Activated T-helper 9 cell treated with anti-CD3 and anti-CD28 coated beads, Interleukin-2, amount 50 U/mL, for 16 hours (primary cell): ENCODE data around the gene FA2H.
"Not testable (repeated sequence)": the region's sequence is repeated elsewhere in the genome, so short reads cannot be mapped to it uniquely, and the experiment has no call there.

Experiments
- DNase-seq: peaks from one replicate; pipeline ENCODE4 v3.0.0-alpha.2; 2020; ENCODE audit warnings: low read depth

Gene FA2H, protein sequence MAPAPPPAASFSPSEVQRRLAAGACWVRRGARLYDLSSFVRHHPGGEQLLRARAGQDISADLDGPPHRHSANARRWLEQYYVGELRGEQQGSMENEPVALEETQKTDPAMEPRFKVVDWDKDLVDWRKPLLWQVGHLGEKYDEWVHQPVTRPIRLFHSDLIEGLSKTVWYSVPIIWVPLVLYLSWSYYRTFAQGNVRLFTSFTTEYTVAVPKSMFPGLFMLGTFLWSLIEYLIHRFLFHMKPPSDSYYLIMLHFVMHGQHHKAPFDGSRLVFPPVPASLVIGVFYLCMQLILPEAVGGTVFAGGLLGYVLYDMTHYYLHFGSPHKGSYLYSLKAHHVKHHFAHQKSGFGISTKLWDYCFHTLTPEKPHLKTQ

DNA sequence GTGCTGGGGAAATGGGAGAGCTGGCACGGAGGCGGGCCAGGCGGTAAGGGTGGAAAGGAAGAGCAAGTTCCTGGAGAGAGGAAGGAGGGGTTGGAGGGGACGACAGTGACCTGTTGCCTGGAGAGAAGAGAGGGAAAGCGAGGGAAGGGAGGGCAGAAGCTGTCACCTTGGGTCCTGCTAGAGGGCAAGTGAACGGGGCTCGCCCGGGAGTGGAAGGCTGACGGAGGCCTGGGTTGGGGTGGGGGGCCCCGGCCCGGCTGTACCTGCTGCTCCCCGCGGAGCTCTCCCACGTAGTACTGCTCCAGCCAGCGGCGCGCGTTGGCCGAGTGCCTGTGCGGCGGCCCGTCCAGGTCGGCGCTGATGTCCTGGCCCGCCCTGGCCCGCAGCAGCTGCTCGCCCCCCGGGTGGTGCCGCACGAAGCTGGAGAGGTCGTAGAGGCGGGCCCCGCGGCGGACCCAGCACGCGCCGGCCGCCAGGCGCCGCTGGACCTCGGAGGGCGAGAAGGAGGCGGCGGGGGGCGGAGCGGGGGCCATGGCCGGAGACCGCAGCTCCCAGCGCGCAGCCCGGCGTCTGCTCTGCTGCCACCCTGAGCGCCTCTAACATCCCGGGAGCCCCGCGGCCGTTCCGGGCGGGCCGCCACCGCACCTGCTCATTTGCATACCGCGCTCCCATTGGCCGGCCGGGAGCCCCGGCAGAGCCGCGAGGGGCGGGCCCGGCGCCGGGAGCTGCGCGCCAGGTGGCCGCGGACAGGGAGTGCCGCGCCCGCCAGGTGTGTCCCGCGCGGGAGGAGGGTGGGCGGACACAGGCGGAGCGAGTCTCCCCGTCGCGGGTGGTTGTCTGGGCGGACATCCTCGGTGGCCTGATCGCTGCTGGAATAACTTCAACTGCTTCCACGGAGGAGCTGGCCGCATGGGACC is at the start of gene FA2H:
FA2H (minus strand) TSS at position 598 of the 917 bp plus-strand sequence; CDS start at position 533, 65 bp downstream.
- peak; percentile 48 for DNase-seq

DNA sequence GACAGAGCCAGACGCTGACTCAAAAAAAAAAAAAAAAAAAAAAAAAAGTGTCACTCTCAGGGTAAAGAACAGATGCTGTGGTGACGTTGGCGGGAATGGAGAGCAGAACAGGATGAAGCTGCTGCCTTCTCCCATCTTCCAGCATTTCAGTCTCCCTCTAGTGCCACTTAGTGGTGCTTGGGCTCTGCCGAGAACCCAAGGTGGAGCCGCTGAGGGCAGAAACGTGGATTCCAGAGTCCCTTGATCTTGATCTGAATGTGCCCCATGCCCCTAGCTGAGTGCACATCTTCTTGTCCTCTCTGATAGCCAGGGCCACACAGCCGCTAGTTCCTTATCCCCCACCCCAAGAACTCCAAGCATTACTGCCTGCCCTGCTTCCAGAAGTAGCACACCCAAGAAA is 43.2 kb upstream of the FA2H start:
- no peak for DNase-seq

DNA sequence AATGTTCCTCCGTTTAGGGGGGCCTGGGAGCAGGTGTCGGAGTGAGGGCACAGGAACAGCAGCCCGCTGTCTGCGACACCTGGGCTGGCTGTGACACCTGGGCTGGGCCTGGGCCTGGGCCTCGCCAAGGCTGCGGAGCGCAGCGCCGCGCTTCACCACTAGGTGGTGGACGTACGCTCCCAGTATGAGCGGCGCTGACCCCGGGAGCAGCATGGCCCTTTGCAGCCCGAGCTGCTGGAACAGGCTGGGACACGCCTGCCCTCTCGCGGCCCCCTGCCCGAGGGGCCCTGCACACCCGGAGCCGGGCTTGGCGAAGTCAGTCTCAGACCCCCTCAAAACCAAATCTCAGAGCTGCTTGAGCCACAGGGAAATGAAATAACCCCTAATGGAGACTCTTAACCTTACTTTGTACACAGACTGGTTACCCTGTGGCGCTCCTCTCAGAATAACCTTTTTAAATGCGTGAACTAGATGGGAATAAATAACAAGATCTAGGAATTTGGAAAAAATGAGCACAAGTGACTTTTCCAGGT is 38.6 kb upstream of the FA2H start:
- DNase-seq = peak; percentile 60

DNA sequence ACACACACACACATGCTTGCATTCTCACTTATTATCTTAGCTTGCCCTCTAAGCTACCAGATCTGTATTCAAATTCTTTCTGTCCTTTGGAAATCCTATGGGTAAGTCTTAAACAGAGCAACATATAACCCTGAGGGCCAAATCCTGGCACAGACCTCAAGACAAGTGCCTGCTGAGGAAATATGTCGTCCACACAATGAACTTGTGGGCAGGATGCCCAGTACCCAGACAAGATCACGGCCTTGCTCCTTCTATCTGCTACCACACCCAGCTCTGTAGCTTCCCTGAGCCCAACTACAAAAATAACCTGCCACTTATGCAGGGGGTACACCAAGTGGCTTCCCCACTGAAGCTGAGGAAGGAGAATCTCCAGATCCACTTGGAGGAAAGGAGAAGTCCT is 37.3 kb upstream of the FA2H start:
- DNase-seq = no peak

DNA sequence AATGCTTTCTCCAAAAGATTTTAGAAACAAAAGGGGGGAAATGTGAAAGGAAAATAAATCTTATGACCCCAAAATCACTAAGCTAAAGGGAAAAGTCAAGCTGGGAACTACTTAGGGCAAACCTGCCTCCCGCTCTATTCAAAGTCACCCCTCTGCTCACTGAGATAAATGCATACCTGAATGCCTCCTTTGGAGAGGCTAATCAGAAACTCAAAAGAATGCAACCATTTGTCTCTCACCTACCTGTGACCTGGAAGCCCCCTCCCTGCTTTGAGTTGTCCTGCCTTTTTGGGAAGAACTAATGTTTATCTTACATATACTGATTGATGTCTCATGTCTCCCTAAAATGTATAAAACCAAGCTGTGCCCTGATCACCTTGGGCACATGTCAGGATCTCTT is 36.6 kb upstream of the FA2H start:
- not testable (repeated sequence) for DNase-seq

DNA sequence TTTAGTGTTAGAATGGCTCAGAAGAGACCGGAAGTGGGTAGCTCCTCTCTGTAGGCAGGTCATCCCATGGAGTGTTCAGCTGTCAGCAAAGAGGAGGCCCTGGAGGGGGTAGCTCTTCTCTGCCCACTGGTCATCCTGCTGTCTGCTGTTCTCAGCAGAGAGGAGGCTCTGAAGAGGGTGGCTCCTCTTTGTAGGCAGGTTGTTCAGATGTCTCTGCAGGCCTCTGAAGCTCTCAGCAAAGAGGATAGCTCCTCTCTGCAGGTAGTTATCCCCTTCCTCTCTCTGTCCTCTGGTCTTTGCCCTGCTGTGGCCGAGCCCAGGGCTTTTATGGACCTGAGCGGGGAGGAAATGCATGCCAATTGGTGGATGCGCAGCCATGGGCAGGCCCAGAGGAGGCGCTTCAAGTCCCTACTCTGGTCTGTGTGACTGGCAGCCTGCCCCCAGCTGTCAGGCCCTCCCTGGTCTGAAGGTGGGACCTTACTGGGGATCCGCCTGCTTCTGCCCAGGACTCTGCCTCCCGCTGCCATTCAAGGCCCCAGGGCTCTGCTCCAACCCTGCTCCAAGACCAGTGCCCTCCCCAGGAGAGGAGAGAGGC is 32.5 kb upstream of the FA2H start:
- no peak for DNase-seq

DNA sequence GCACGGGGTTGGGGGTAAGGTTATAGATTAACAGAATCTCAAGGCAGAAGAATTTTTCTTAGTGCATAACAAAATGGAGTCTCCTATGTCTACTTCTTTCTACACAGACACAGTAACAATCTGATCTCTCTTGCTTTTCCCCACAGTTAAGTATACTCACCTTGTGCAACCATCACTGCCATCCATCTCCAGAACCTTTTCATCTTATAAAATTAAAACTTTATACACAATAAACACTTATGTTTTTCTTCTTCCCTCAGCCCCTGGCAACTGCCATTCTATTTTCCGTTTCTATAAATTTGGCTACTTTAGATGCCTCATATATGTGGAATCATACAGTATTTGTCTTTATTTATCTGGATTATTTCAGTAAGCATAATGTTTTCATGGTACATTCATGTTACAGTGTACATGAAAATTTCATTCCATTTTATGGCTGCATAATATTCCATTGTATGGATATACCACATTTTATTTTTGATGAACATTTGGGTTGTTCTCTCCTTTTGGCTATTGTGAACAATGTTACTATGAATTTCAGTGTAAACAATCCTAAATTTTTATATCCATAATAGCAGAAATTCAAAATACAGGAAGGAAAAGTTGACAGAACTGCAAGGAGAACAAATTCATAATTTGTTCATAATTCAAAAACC is 25.7 kb upstream of the FA2H start:
- no peak for DNase-seq

DNA sequence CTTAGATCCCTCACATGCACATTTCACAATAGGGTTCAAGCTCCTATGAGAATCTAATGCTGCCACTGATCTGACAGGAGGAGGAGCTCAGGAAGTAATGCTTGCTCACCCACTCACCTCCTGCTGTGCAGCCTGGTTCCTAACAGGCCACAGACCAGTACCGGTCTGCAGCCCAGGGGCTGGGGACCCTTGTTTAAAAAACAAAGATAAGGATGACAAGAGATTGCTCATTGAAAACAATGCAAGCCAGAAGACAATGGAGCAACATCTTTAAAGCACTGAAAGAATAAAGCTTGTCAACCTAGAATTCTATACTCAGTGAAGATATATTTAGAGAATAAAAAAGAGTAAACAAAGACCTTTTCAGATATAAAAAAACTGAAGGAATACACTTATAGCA is 22.8 kb upstream of the FA2H start:
- DNase-seq = no peak

DNA sequence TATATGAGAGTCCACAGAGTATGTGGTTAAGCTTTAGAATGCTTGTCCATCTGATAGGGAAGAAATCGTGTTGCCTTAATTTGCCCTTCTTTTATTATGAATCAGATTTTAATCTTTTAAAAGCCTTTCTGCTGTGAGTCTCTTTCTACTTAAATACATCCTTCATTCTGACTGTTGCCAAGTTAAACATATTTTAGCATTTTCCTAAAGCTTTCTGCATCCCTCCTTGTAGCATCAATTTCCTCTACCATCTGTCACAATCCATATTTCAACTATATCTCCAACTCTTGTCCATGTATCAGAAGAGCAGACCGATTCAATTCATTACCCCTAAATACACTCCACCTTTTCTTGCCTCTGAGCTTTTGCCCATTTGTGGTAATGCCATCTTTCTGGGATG is 20.5 kb upstream of the FA2H start:
- no peak for DNase-seq

DNA sequence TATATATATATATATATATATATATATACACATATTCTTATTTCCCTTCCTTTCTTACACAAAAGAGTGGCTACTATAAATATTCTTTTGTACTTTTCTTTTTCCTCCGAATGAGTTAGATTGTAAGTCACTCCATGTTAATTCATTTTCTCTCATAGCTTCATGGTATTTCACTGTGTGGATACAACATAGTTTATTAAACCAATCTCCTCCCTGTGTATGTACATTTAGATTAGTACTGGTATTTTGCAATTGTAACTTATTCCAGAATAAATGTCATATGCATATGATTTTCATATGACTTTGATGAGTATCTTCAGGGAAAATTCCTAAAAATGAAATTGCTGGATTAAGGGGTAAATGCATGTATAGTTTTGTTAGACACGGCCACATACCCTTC is 20.0 kb upstream of the FA2H start:
- DNase-seq = no peak

DNA sequence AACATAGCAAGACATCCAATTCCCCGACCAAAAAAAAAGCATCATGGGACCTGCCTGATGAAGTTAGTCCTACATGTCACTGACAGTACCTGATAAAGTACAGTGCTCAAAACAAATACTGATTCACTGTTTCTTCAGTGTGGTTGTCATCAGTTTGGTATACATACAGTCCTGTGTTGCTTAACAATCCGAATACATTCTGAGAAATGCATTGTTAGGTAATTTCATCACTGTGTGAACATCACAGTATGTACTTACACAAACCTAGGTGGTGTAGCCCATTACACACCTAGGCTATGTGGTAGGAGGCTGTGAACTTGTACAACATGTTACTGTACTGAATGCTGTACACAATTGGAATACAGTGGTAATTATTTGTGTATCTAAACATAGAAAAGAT is 19.0 kb upstream of the FA2H start:
- no peak for DNase-seq

DNA sequence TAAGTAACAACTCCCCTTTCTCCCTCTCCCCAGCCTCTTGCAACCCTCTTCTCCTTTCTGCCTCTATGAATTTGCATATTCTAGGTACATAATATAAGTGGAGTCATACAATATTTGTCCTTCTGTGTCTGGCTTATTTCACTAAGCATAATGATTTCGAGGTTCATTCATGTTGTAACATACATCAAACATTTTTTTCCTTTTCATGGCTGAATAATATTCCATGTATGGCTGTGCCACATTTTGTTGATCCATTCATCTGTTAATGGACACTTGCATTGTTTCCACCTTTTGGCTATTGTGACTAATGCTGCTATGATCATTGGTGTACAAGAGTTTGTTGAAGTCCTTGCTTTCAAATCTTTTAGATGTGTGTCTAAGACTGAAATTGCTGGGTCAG is 17.6 kb upstream of the FA2H start:
- no peak for DNase-seq

DNA sequence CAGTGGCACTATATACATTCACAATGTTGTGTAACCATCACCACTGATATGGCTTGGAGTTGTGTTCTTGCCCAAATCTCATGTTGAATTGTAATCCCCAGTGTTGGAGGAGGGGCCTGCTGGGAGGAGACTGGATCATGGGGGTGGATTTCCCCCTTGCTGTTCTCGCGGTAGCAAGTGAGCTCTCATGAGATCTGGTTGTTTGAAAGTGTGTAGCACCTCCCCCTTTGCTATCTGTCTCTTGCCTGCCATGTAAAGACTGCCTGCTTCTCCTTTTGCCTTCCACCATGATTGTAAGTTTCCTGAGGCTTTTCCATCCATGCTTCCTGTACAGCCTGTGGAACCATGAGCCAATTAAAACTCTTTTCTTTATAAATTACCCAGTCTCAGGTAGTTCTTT is 17.1 kb upstream of the FA2H start:
- not testable (repeated sequence) for DNase-seq

DNA sequence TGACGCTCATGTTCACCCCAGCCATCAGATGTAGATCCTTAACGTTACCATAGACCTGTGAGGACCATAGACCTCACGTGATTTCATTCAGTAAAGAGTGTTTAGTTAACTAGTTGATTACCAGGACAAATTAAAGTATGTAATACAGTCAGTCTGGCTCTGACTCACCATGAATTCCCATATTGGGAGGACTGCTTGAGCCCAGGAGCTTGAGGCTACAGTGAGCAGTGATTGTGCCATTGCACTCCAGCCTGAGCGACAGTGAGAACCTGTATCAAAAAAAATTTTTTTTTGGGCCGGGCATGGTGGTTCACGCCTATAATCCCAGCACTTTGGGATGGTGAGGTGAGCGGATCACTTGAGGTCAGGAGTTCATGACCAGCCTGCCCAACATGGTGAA is 13.5 kb upstream of the FA2H start:
- no peak for DNase-seq

DNA sequence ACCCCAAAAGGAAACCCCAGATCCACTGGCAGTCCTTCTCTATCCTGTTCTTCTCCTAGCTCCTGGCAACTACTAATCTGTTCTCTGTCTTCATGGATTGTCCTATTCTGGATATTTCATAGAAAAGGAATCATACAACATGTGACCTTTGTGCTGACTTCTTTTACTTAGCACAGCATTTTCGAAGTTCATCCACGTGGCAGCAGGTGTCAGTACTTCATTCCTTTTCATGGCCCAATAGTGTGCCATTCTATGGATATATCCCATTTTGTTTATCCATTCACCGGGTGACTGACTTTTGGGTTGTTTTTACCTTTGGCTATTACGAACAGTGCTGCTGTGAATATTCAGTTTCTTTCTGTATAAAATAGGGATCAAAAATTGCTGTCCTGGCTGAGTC is 10.4 kb upstream of the FA2H start:
- DNase-seq = no peak

DNA sequence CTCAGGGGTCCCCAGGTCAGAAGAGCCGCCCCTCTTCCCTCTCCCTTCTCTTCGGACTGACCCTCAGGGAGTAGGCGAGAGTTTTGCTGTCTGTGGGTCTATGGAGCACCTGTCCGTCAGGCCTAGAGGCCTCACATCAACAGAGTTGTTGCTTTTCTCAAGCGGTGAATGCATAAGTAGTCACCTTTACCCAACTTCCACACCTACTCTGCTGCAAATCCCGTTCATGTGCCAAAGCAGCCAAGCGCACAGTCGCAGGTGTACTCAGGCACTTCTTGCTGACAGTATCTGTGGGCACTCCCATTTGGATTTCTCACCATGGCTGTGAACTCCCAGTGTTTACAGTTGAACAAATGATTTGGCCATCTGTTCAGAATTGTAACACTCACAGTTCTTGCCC is 4.0 kb upstream of the FA2H start:
- DNase-seq = no peak

DNA sequence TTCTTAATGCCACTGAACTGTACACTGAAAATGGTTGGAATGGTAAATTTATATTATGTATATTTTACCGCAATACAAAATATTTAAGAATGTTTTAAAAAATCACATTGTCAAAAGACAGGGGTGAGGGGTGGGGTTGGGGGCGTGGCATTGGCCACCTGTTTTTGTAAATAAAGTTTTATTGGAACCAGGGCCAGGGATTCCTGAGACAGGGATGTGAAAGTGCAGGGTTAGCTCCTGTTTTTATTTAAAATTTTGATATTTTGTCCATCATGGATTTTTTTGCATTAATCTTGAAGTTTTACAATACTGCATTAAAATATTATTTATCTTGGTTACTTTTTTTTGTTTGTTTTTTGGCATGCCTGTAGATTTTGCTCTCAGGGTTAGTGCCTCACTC is 2.3 kb upstream of the FA2H start:
- no peak for DNase-seq

DNA sequence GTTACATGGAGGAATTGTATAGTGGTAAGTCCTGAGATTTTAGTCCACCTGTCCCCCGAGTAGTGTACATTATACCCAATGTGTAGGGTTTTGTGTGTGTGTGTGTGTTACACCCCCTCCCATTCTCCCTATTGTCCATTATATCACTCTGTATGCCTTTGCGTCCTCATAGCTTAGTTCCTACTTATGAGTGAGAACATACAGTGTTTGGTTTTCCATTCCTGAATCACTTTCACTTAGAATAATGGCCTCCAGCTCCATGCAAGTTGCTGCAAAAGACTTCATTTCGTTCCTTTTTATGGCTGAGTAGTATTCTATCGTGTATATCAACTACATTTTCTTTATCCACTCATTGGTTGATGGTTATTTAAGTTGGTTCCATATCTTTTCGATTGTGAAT is 635 bp upstream of the FA2H start:
- DNase-seq = no peak

DNA sequence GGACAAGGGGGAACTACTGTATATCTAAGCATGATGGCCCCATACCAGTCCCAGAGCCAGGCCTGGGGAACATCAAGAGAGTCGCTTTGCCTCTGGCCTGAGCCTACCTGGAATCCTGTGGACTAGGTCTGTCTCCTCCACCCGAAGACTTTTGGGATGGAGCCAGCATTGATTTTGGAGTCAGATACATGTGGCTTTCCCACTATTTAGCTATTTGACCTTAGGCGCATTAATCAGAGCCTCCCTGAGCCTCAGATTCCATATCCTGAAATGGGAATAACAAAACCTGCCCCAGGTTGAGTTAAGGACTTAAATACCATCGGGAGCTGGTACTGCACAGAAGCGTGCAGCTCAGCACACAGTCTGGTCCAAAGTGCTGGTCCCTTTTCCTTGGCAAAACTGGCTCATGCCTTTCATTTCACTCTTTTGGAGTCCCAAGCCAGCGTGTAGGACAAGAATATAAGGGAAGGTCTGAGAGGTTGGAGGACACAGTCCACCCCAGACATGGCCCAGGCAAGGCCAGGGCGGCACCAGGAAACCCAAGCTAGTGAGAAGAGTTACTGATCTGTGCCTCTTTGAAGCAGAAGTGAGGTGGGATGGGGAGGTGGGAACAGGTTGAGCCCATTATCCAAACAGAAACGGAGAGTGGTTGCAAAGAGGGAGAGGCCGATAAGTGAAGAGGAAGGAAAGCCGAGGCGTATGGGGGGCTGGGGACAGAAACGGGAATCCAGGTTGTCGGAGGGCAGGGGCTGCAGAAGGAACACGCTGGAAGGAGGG is 986 bp downstream of the FA2H start:
- no peak for DNase-seq

DNA sequence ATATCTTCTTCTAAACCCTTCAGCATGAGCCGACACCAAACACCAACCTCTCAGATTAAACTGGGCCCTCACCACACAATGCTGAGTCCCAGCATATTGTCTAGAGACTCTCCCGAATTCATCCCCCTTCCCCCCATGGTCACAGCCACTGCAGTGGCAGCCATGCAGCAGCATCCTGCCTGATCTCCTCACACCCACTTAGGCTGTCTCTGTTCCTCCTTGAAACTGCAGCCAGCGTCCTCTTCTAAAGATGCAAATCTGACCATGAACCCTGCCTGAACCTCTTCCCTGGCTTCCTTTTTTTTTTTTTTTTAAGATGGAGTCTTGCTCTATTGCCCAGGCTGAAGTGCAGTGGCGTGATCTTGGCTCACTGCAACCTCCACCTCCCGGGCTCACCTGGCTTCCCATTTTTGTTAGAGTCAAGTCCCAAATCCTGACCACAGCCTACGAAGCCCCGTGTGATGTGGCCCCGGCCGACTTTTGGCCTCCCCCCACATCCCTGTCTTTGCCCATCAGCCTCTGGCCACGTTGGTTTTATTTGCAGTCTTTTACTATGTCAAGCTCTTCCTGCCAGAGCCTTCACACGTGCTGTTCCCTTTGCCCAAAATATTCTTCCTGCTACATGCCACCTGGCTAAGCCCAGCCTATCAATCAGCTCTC is 2.8 kb downstream of the FA2H start:
- no peak for DNase-seq
